Endothelial cell of umbilical vein (primary cell): ENCODE data around the gene LEP. TPM values are rescaled to one million over a fixed set of nuclear protein-coding genes. Genes with fewer than 3 reads are reported as not detected.

Experiments used
- BruUV-seq: library from RNA; stranded (reverse); fragments of 400-500 nt; replicated peaks from 2 replicates; lab custom pipeline; 2021; lab: Mats Ljungman, UMichigan
- CTCF ChIA-PET: fragments of 300-600, 350-600 bp; sonication (Branson Sonifier 250); formaldehyde crosslinking; loops from one replicate; lab custom pipeline; 2021; ENCODE audit warnings: antibody characterized with exemption, inconsistent platforms; lab: Charles Lee
- POLR2A ChIA-PET: fragments of 300-600, 350-600 bp; sonication (Branson Sonifier 250); formaldehyde crosslinking; loops from one replicate; lab custom pipeline; 2021; ENCODE audit warnings: antibody characterized with exemption, inconsistent platforms; lab: Charles Lee
- DNase-seq: peaks from one replicate; pipeline ENCODE4 v3.0.0-alpha.2; 2011; ENCODE audit warnings: low read depth, low spot score
- FAIRE-seq: peaks from 2 replicates; lab custom pipeline; 2011; peaks lifted over from hg19 to GRCh38; lab: Jason Lieb, UNC
- H2AFZ ChIP-seq: 2 replicates; pipeline ENCODE4 v1.6.0; 2012; ENCODE audit warnings: low read depth, low read length, control low read depth, inconsistent platforms
- H3K27ac ChIP-seq: 2 replicates; pipeline ENCODE4 v1.5.1; 2011; ENCODE audit warnings: low read depth, mild to moderate bottlenecking, control low read depth, low read length, moderate library complexity; ENCODE audit not compliant: insufficient read depth
- H3K27me3 ChIP-seq, 2 experiments: 2 replicates each; pipeline versions ENCODE4 v1.6.0 to v1.6.1; 2011; ENCODE audit warnings: low read length in 2 of 2, mixed read lengths in 1 of 2; ENCODE audit not compliant: control insufficient read depth in 2 of 2, insufficient read depth in 2 of 2
- H3K36me3 ChIP-seq, 2 experiments: 2 replicates in 1 of 2; 3 replicates in 1 of 2; pipeline ENCODE4 v1.5.1; 2011; ENCODE audit warnings: low read length in 2 of 2, mild to moderate bottlenecking in 1 of 2, moderate library complexity in 1 of 2; ENCODE audit not compliant: control insufficient read depth in 2 of 2, insufficient read depth in 2 of 2; ENCODE audit errors: extremely low read depth in 1 of 2
- H3K4me1 ChIP-seq: 3 replicates; pipeline ENCODE4 v1.5.1; 2011; ENCODE audit warnings: mild to moderate bottlenecking, low read length; ENCODE audit not compliant: control insufficient read depth, insufficient read depth; ENCODE audit errors: extremely low read depth
- H3K4me2 ChIP-seq: 2 replicates; pipeline ENCODE4 v1.6.1; 2011; ENCODE audit warnings: low read length, control low read depth, mixed read lengths; ENCODE audit not compliant: insufficient read depth
- H3K4me3 ChIP-seq, 3 experiments: fragments of 200-600 bp in 1 of 3; sonication (generic), shearing (Covaris generic) in 1 of 3; replicated peaks in 1 of 3; 2 replicates each; pipeline ENCODE4 v1.5.1; 2011 to 2016; ENCODE audit warnings: control low read depth in 3 of 3, low read length in 3 of 3, mild to moderate bottlenecking in 2 of 3, inconsistent platforms in 1 of 3, low read depth in 1 of 3, moderate library complexity in 1 of 3; ENCODE audit not compliant: insufficient read depth in 1 of 3
- H3K79me2 ChIP-seq: 2 replicates; pipeline ENCODE4 v1.6.0; 2012; ENCODE audit warnings: low read length, inconsistent platforms; ENCODE audit not compliant: control insufficient read depth, insufficient read depth
- H3K9ac ChIP-seq: replicated peaks from 2 replicates; pipeline ENCODE3; 2011; ENCODE audit warnings: low read length, control low read depth; ENCODE audit not compliant: insufficient read depth; ENCODE audit errors: extremely low read depth
- H3K9me1 ChIP-seq: replicated peaks from 3 replicates; pipeline ENCODE4 v1.6.0; 2011; ENCODE audit warnings: mild to moderate bottlenecking, low read length; ENCODE audit not compliant: control insufficient read depth, insufficient read depth; ENCODE audit errors: extremely low read depth
- H3K9me3 ChIP-seq: replicated peaks from 2 replicates; pipeline ENCODE4 v1.5.1; 2012; ENCODE audit warnings: low read length, inconsistent platforms; ENCODE audit not compliant: control insufficient read depth, insufficient read depth
- H4K20me1 ChIP-seq: replicated peaks from 2 replicates; pipeline ENCODE3; 2011; ENCODE audit warnings: mild to moderate bottlenecking, low read length; ENCODE audit not compliant: control insufficient read depth, insufficient read depth; ENCODE audit errors: extremely low read depth
- CTCF ChIP-seq, 2 donors: IDR thresholded peaks; 1 replicate in 1 of 2; 2 replicates in 1 of 2; pipeline ENCODE4 v1.5.1; 2011; ENCODE audit warnings: low read length in 2 of 2, mild to moderate bottlenecking in 2 of 2, moderate library complexity in 2 of 2, control low read depth in 1 of 2, inconsistent platforms in 1 of 2, low read depth in 1 of 2; ENCODE audit not compliant: insufficient read depth in 1 of 2; ENCODE audit errors: extremely low read depth in 1 of 2
- EZH2 ChIP-seq: IDR thresholded peaks from 2 replicates; pipeline ENCODE4 v1.6.1; 2012; ENCODE audit warnings: borderline replicate concordance, low read depth, mild to moderate bottlenecking, moderate library complexity, low read length, inconsistent platforms; ENCODE audit not compliant: severe bottlenecking
- FOS ChIP-seq: IDR thresholded peaks from 2 replicates; pipeline ENCODE4 v1.6.1; 2011; ENCODE audit warnings: mild to moderate bottlenecking, low read length, moderate library complexity, borderline replicate concordance; ENCODE audit not compliant: insufficient read depth
- GATA2 ChIP-seq: IDR thresholded peaks from 2 replicates; pipeline ENCODE4 v1.7.0; 2011; ENCODE audit warnings: low read depth, mild to moderate bottlenecking, moderate library complexity, mixed read lengths, low read length; ENCODE audit not compliant: insufficient read length, insufficient read depth
- JUN ChIP-seq: IDR thresholded peaks from 2 replicates; pipeline ENCODE4 v1.6.1; 2011; ENCODE audit warnings: borderline replicate concordance, low read depth; ENCODE audit not compliant: insufficient read length, insufficient read depth
- MAX ChIP-seq: IDR thresholded peaks from 2 replicates; pipeline ENCODE4 v1.6.1; 2011; ENCODE audit not compliant: insufficient read depth, insufficient read length
- MYC ChIP-seq: IDR thresholded peaks from one replicate; pipeline ENCODE4 v1.6.1; 2011; ENCODE audit warnings: mild to moderate bottlenecking, low read depth, low read length
- POLR2A ChIP-seq: IDR thresholded peaks from 2 replicates; pipeline ENCODE4 v1.6.1; 2012; ENCODE audit warnings: low read depth, mild to moderate bottlenecking, control low read depth, low read length
- POLR2AphosphoS5 ChIP-seq: IDR thresholded peaks from 2 replicates; pipeline ENCODE4 v1.6.1; 2012; ENCODE audit warnings: low read depth, mild to moderate bottlenecking, control low read depth, low read length, moderate library complexity; ENCODE audit not compliant: insufficient read depth
- dilution Hi-C: fragments of 300-500 bp; cut with MboI; formaldehyde crosslinking; loops from one replicate; pipeline ENCODE4 v1.15.0; 2019; ENCODE audit warnings: low sequenced_read_pairs; ENCODE audit not compliant: extremely low pct_ligation_motif_present
- intact Hi-C: fragments of 100-400 bp; cut with micrococcal nuclease; formaldehyde crosslinking; loops from one replicate; pipeline ENCODE4 v1.10.0; 2022
- polyA plus RNA-seq, 4 experiments: library from polyadenylated mRNA; depleted of rRNA in 3 of 4; stranded (reverse) in 3 of 4; unstranded in 1 of 4; fragments of >200 nt; gene quantifications; 2 replicates each; pipeline versions ENCODE4 v1.2.1 to v1.2.3, GENCODE V29; 2011 to 2012; ENCODE audit warnings: missing spikeins in 1 of 4
- total RNA-seq: library from RNA; stranded (reverse); gene quantifications from 2 replicates; pipeline ENCODE4 v1.2.3, GENCODE V29; 2021

The LEP gene
- total and polyA plus RNA-seq, 2 donors (not counting 3 experiments of a cell fraction or from before 2014, with no cell fraction given): not detected

- Histone ChIP-seq H3K27me3 (peaks cover 18 to 20% of the 10 kb centered on the region in 2 experiments), H3K9me3 (no peaks in the 10 kb centered on the region), H2AFZ (no peak overlapping the region), H3K9me1 (no peaks in the 10 kb centered on the region), H4K20me1 (no peaks in the 10 kb centered on the region), H3K9ac (no peak overlapping the region), H3K4me1 (no peaks in the 10 kb centered on the region), H3K4me3 (no peak overlapping the region), H3K4me2 (no peak overlapping the region), H3K79me2 (no peaks in the 10 kb centered on the region), H3K27ac (no peak overlapping the region), H3K36me3 (no peaks in the 10 kb centered on the region)
- POLR2A ChIA-PET: no interaction called here
- DNase-seq (no peak), FAIRE-seq (no peak)
- no TSS peak for BruUV-seq
- intact Hi-C loops (no loop called here), dilution Hi-C loops (no loop called here)
- CTCF ChIA-PET: interaction anchor here (0.6 to 1.9 kb wide), 3 partner anchors 9 to 32 kb away, joined by 3 to 7 read pairs (median 4); no protein-coding TSS in a partner anchor
- TF ChIP-seq POLR2AphosphoS5 (no peak), JUN (no peak), GATA2 (no peak), MYC (no peak)
These were observed 13.8 kb upstream of the LEP start for GRCh38 chr7:128227271-128227670.

GRCh38 chr7:128231021-128231420 lies 10.1 kb upstream of the LEP start:
- CTCF ChIA-PET: interaction anchor here (0.7 kb wide), 1 partner anchor 19 kb away, joined by 3 read pairs; no protein-coding TSS in a partner anchor
- intact Hi-C loops: no loop called here
- H3K4me2 ChIP-seq: no peak overlapping the region
- H3K9me3 ChIP-seq: no peaks in the 10 kb centered on the region
- TF ChIP-seq EZH2: no peak
- no peak for TF ChIP-seq POLR2A
- no peak for TF ChIP-seq MAX
- TF ChIP-seq JUN: no peak
- no peak for TF ChIP-seq CTCF (IDR thresholded peaks at IDR 0.05; ENCODE audit: extremely low read depth in 1 of 2, insufficient read depth in 1 of 2, low read depth in 1 of 2, low read length in 2 of 2)
- no peak for TF ChIP-seq POLR2AphosphoS5
- no peak for TF ChIP-seq FOS
- no peaks in the 10 kb centered on the region for H3K79me2 ChIP-seq
- dilution Hi-C loops: no loop called here
- no peaks in the 10 kb centered on the region for H3K36me3 ChIP-seq
- BruUV-seq: no TSS peak
- H3K27ac ChIP-seq: no peak overlapping the region
- POLR2A ChIA-PET: no interaction called here
- FAIRE-seq (no peak), DNase-seq (no peak)
- no peaks in the 10 kb centered on the region for H4K20me1 ChIP-seq
- H3K9ac ChIP-seq: no peak overlapping the region
- no peak overlapping the region for H3K4me3 ChIP-seq
- H3K4me1 ChIP-seq: no peaks in the 10 kb centered on the region
- H2AFZ ChIP-seq: no peak overlapping the region
- H3K9me1 ChIP-seq: no peaks in the 10 kb centered on the region
- H3K27me3 ChIP-seq: peaks cover 12 to 16% of the 10 kb centered on the region in 2 experiments
